Measurements from ENCODE around the gene FLRT3. TPM values are rescaled to one million over a fixed set of nuclear protein-coding genes. Genes with fewer than 3 reads are reported as not detected.

Gene FLRT3
- total RNA-seq, 1 donor from 2014 or later, result 41.8 TPM

- H3K27ac Mint-ChIP-seq, result no peak overlapping the region
- no peaks in the 10 kb centered on the region for H3K79me2 ChIP-seq (ENCODE audit: low read depth)
- H4K20me1 ChIP-seq (ENCODE audit: low read depth), result no peaks in the 10 kb centered on the region
- H3K4me1 ChIP-seq, result peaks cover 7% of the 10 kb centered on the region
- peaks cover 6% of the 10 kb centered on the region for H3K4me1 Mint-ChIP-seq
- no peak overlapping the region for H3K27ac ChIP-seq
- no peak overlapping the region for H3K4me3 Mint-ChIP-seq
- H3K9me3 ChIP-seq (ENCODE audit: low read depth), result no peaks in the 10 kb centered on the region
- H3K4me3 ChIP-seq, result no peak overlapping the region
- TF ChIP-seq EZH2phosphoT487 (IDR thresholded peaks at IDR 0.05) (no peak), EZH2 (IDR thresholded peaks at IDR 0.05) (no peak)
- TF ChIP-seq, protein P1, sequence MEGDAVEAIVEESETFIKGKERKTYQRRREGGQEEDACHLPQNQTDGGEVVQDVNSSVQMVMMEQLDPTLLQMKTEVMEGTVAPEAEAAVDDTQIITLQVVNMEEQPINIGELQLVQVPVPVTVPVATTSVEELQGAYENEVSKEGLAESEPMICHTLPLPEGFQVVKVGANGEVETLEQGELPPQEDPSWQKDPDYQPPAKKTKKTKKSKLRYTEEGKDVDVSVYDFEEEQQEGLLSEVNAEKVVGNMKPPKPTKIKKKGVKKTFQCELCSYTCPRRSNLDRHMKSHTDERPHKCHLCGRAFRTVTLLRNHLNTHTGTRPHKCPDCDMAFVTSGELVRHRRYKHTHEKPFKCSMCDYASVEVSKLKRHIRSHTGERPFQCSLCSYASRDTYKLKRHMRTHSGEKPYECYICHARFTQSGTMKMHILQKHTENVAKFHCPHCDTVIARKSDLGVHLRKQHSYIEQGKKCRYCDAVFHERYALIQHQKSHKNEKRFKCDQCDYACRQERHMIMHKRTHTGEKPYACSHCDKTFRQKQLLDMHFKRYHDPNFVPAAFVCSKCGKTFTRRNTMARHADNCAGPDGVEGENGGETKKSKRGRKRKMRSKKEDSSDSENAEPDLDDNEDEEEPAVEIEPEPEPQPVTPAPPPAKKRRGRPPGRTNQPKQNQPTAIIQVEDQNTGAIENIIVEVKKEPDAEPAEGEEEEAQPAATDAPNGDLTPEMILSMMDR (IDR thresholded peaks at IDR 0.05), result no peak
- no peaks in the 10 kb centered on the region for H3K36me3 ChIP-seq
- H3K9ac ChIP-seq, result no peak overlapping the region
- no peak overlapping the region for H3K4me2 ChIP-seq
- H3F3A ChIP-seq (ENCODE audit: low read depth), result no peaks in the 10 kb centered on the region
- no peak for DNase-seq (ENCODE audit: low spot score)
- peaks cover 29% of the 10 kb centered on the region for H3K9me3 Mint-ChIP-seq
- H3K36me3 Mint-ChIP-seq, result peaks cover 6% of the 10 kb centered on the region
- no peak overlapping the region for H2AFZ ChIP-seq (replicated peaks)
- H3K27me3 ChIP-seq, result no peaks in the 10 kb centered on the region
- no peaks in the 10 kb centered on the region for H3K27me3 Mint-ChIP-seq (ENCODE audit: insufficient read depth, low read depth)
Measured at GRCh38 chr20:14384416-14385175, 47.2 kb upstream of the FLRT3 start.

DNA sequence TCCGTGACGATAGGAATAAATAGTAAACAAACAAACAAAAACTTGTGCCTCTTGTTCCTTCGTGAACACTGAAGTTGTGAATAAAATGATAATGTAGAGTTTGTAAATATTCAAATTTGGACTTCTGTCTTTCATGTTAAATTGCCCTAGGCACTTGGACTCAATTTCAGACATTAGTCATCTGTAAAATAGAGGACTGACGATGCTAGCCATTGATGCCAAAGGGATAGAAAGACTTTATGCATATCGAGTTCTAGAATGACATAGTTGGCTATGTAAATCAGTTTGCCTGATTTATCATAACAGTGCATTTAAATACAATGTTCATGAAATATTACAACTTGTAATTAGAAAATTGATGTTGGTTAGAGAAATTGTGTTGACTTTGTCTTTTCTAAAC lies 45.9 kb upstream of the FLRT3 start:
- Mint-ChIP-seq H3K9me3 (peaks cover 22% of the 10 kb centered on the region), H3K4me3 (no peak overlapping the region), H3K27me3 (ENCODE audit: insufficient read depth, low read depth) (no peaks in the 10 kb centered on the region), H3K4me1 (peaks cover 12% of the 10 kb centered on the region), H3K36me3 (peaks cover 4% of the 10 kb centered on the region), H3K27ac (no peak overlapping the region)
- no peaks in the 10 kb centered on the region for H3K9me3 ChIP-seq (ENCODE audit: low read depth)
- no peak overlapping the region for H2AFZ ChIP-seq (replicated peaks)
- H4K20me1 ChIP-seq (ENCODE audit: low read depth), result no peaks in the 10 kb centered on the region
- H3K79me2 ChIP-seq (ENCODE audit: low read depth), result no peaks in the 10 kb centered on the region
- H3K9ac ChIP-seq, result no peak overlapping the region
- TF ChIP-seq EZH2phosphoT487 (IDR thresholded peaks at IDR 0.05) (no peak), EZH2 (IDR thresholded peaks at IDR 0.05) (no peak)
- TF ChIP-seq, protein P1 (IDR thresholded peaks at IDR 0.05), result no peak
- H3K4me2 ChIP-seq, result no peak overlapping the region
- no peaks in the 10 kb centered on the region for H3K27me3 ChIP-seq
- H3K4me3 ChIP-seq, result no peak overlapping the region
- no peaks in the 10 kb centered on the region for H3F3A ChIP-seq (ENCODE audit: low read depth)
- H3K27ac ChIP-seq, result no peak overlapping the region
- H3K4me1 ChIP-seq, result peaks cover 12% of the 10 kb centered on the region
- no peak for DNase-seq (ENCODE audit: low spot score)
- no peaks in the 10 kb centered on the region for H3K36me3 ChIP-seq

GRCh38 chr20:14378326-14378725 lies 40.9 kb upstream of the FLRT3 start:
- Histone ChIP-seq H3K4me2 (peak overlapping the region; percentile 17), H3K27ac (peak overlapping the region; percentile 40), H4K20me1 (ENCODE audit: low read depth) (no peaks in the 10 kb centered on the region), H3K9ac (no peak overlapping the region), H3K36me3 (no peaks in the 10 kb centered on the region), H3K79me2 (ENCODE audit: low read depth) (no peaks in the 10 kb centered on the region), H3K27me3 (no peaks in the 10 kb centered on the region), H3K9me3 (ENCODE audit: low read depth) (no peaks in the 10 kb centered on the region), H2AFZ (replicated peaks) (no peak overlapping the region), H3K4me1 (peaks cover 54% of the 10 kb centered on the region), H3K4me3 (no peak overlapping the region), H3F3A (ENCODE audit: low read depth) (peaks cover 8% of the 10 kb centered on the region)
- Mint-ChIP-seq H3K9me3 (peaks cover 9% of the 10 kb centered on the region), H3K36me3 (peaks cover 4% of the 10 kb centered on the region), H3K27me3 (ENCODE audit: insufficient read depth, low read depth) (peaks cover 3% of the 10 kb centered on the region), H3K4me1 (peaks cover 48% of the 10 kb centered on the region), H3K4me3 (no peak overlapping the region), H3K27ac (no peak overlapping the region)
- peak; percentile 3 for DNase-seq (ENCODE audit: low spot score)
- TF ChIP-seq, protein P1 (IDR thresholded peaks at IDR 0.05), result no peak
- TF ChIP-seq EZH2phosphoT487 (IDR thresholded peaks at IDR 0.05), result no peak
- TF ChIP-seq EZH2 (IDR thresholded peaks at IDR 0.05), result no peak
